HUDEP-2 (cell line): ENCODE data around the gene SPSB3.
"Not testable (repeated sequence)": the region's sequence is repeated elsewhere in the genome, so short reads cannot be mapped to it uniquely, and the experiment has no call there.

Source experiments
- DNase-seq, 76 experiments: peaks; one replicate each; lab custom pipeline; 2025; ENCODE audit not compliant: unreplicated experiment in 76 of 76; lab: John Stamatoyannopoulos, UW

Gene SPSB3

GRCh38 chr16:1817276-1817589 is 34.9 kb upstream of the SPSB3 start:
- DNase-seq: no peak

- no peak for DNase-seq
Observed at GRCh38 chr16:1816396-1817275, 34.3 kb upstream of the SPSB3 start.

- no peak for DNase-seq
Observed at GRCh38 chr16:1815461-1815860, 33.1 kb upstream of the SPSB3 start.

GRCh38 chr16:1812732-1813163 is 30.4 kb upstream of the SPSB3 start:
- DNase-seq: peak in 67 of 76 experiments; percentile 10 to 87 (median 69)

GRCh38 chr16:1810536-1810935 is 28.2 kb upstream of the SPSB3 start:
- DNase-seq: no peak

GRCh38 chr16:1810106-1810505 is 27.7 kb upstream of the SPSB3 start:
- no peak for DNase-seq

GRCh38 chr16:1809281-1809801 is 27.0 kb upstream of the SPSB3 start:
- no peak for DNase-seq

- no peak for DNase-seq
Observed at GRCh38 chr16:1808691-1809090, 26.3 kb upstream of the SPSB3 start.

GRCh38 chr16:1807626-1808025 is 25.3 kb upstream of the SPSB3 start:
- no peak for DNase-seq

- DNase-seq: no peak
Observed at GRCh38 chr16:1800701-1801100, 18.3 kb upstream of the SPSB3 start.

- DNase-seq: not testable (repeated sequence)
Observed at GRCh38 chr16:1799263-1799662, 16.9 kb upstream of the SPSB3 start.

GRCh38 chr16:1794908-1795666 is 12.7 kb upstream of the SPSB3 start:
- DNase-seq: no peak

GRCh38 chr16:1794221-1794871 is 12.0 kb upstream of the SPSB3 start:
- no peak for DNase-seq

GRCh38 chr16:1793578-1794220 is 11.3 kb upstream of the SPSB3 start, which contains the start of gene IGFALS:
TSS of gene IGFALS (minus strand) at chr16:1793705. CDS start at chr16:1793652, 53 bp downstream.
- DNase-seq: no peak

- DNase-seq: no peak
Observed at GRCh38 chr16:1792836-1793577, 10.6 kb upstream of the SPSB3 start.

GRCh38 chr16:1791943-1792812 is 9.8 kb upstream of the SPSB3 start:
- DNase-seq: no peak

- DNase-seq: no peak
Observed at GRCh38 chr16:1791256-1791942, 9.0 kb upstream of the SPSB3 start.

- DNase-seq: no peak
Observed at GRCh38 chr16:1790611-1791255, 8.4 kb upstream of the SPSB3 start.
